ENCODE results near the gene ALG1L2.
"Not testable (repeated sequence)": the region's sequence is repeated elsewhere in the genome, so short reads cannot be mapped to it uniquely, and the experiment has no call there.

ALG1L2 gene, protein sequence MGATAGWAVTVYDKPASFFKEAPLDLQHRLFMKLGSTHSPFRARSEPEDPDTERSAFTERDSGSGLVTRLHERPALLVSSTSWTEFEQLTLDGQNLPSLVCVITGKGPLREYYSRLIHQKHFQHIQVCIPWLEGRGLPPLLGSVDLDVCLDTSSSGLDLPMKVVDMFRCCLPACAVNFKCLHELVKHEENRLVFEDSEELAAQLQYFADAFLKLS

DNA sequence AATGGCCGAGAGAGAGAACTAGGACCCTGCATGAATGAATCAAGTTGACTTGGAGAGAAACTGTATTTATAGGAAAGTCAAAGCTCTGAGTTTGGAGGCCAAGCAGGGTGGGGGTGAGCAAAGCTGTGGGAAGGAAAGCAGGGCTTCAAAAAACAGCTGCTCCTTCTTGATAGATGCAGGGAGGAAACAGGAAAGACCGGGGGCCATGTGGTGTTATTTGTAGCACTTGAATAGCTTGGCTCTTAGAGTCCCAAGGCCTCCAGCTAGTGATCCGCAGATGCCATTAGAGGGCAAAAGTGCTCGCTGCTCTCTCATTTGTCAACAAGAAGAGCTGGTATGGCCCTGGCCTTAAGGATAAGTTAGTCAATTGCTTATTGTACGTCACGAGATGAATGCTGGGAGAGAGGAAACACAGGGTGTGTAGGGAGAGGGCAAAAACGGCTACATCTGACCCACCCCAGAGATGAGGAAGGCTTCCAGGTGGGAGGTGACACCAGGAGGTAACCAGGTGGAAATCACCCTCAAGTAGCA is at the start of gene ALG1L2:
Gene ALG1L2 (plus strand): TSS at position 481 of the 531 bp plus-strand sequence. CDS start 186 bp downstream, outside the sequence.
- DNase-seq, result no peak

DNA sequence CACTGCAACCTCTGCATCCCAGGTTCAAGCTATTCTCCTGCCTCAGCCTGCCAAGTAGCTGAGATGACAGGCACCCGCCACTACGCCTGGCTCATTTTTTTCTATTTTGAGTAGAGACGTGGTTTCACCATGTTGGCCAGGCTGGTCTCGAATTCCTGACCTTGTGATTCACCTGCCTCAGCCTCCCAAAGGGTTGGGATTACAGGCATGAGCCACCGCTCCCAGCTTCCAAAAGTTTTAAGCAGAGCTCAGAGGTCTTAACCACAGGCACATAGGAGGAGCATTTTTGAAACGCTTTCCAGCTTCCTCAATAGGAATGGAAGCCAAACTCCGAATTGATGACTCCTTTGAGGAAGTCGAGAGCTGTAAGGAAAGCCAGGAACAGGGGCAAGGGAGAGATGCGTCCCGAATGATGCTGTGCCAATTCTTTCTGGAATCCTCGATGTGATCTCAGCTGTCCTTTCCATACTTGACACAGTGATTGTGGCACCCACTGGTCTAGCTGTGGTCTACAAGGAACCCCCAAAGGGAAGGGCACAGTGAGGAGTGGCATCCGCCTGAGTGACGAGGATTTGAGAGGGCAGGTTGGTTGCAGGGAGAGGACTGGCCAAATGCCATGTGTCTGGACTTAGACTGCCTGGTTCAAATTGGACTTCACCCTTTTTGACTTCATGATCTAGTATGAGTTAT is 44.4 kb upstream of the ALG1L2 start:
- DNase-seq, result not testable (repeated sequence)

DNA sequence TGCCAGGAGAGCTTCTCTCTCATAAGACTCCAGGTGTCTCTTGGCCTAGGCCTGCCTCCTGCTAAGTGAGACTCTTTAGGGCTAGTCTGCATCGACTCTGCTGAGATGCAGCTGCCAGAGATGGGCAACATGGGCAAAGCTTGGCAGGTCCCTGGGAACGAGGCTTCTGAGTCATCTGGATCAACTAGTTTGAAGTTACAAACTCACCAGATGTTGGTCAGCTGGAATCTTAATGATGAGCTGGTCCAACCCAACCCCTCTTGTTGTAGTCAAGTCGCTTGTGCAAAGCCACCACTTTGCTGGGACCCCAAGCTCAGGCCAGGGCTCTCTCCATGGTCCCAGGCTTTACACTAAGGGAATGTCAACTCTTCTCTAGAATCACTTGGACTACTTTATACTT is 38.9 kb upstream of the ALG1L2 start:
- not testable (repeated sequence) for DNase-seq

DNA sequence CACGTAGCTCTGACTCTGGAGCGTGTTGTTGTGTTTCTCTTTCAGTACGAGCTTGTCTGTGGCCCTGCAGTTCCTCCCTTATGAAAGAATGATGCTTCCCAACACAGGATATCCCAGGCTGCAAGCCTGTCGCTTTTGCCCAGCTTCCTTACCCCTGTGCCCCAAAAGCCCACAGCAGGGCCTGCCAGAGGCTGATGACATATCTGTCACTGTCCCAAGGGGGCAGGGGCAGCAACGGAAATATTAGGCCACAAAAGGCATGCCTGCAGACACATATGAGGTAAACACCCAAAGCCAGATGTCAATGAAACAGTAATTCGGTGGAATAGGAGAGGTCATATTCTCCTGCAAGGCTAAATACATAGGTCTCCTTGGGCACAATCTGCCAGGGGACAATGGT is 38.0 kb upstream of the ALG1L2 start:
- DNase-seq, result not testable (repeated sequence)

DNA sequence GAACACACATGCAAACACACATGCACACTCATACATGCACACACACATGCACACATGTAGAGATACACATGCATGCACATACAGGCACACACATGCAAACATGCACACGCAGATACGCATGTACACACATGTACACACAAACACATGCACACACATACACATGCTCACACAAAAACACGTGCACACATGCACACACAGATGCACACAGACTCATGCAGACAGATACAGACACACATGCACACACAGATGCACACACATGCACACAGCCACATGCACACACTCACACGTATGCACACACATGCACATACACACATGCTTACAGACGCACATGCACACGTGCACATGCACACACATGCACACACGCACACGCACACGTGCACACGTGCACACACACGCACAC is 37.3 kb upstream of the ALG1L2 start:
- no peak for DNase-seq

DNA sequence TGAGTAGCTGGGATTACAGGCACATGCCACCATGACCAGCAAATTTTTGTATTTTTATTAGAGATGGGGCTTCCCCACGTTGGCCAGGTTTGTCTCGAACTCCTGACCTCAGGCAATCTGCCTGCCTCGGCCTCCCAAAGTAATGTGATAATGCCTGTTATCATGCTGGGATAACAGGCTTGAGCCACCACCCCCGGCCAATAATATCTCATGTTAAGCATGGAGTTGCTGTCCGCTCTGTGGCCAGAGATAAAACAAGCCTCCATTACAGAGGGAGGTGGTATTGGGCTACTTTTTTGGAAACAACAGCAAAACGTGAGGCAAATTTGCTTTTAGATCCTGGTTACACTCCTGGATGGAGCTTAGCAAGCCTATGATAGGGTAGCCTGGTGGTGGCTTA is 32.9 kb upstream of the ALG1L2 start:
- no peak for DNase-seq

DNA sequence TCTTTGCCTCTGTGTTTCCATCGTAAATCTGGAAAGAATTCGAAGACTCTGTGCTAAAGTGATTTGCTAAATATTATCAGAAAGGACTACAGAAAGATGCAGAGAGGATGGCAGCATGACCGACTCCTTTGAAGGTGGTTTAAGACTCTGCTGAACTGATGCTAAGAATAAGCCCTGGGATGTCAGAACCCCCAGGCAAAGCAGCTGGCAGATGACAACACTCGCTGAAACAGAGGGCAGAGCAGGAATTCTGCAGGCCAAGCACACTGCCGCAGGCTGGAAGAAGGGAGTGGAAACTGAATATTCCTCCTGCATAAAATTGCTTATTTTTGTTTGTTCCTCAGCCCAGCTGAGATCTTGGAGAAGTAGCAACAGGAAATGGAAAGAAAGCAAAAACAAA is 29.3 kb upstream of the ALG1L2 start:
- not testable (repeated sequence) for DNase-seq

DNA sequence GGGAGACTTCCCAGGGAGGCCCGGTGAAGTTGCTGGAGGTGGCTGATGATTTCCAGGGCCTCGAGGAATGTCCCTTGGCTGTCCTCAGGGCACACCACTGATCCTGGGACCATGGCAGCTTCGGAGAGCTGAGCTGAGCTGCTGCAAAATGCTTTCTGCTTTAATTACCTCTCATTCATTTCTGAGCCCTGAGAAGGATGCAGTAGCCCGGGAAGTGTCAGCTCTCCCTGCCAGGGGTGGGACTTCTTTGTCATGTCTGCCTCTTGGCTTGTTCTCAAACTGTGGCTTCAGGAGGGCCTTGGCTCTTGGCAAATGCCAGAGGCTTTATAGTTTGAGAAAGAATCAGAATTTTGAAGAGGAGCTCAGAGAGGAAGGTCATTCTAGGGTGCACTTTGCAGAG is 28.7 kb upstream of the ALG1L2 start:
- DNase-seq, result not testable (repeated sequence)

DNA sequence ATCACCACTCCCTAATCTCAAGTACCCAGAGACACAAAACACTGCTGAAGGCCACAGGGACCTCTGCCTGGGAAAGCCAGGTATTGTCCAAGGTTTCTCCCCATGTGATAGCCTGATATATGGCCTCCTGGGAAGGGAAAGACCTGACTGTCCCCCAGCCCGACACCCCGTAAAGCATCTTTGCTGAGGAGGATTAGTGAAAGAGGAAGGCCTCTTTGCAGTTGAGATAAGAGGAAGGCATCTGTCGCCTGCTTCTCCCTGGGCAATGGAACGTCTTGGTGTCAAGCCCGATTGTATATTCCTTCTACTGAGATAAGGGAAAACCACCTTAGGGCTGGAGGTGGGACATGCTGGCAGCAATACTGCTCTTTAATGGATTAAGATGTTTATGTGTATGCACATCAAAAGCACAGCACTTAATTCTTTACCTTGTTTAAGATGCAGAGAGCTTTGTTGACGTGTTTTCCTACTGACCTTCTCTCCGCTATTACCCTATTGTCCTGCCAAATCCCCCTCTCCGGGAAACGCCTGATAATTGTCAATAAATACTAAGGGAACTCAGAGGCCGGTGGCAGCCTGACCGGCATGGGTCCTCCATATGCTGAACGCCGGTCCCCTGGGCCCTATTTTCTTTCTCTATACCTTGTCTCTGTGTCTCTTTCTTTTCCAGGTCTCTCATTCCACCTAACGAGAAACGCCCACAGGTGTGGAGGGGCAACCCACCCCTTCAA is 23.9 kb upstream of the ALG1L2 start:
- DNase-seq, result not testable (repeated sequence)

DNA sequence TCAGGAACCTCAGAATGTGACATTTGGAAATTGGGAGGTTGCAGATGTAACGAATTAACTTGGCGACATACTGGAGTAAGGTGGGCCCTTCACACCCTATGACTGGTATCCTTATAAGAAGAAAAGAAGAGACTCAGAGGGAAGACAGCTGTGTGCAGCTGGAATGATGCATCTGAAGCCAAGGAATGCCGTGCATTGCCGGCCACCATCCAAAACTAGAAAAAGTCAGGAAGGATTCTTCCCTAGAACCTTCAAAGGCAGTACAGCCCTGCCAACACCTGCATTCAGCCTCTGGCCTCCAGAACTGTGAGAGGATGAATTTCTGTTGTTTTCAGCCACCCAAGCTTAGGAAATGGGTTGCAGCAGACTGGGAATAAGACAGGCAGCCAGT is 23.4 kb upstream of the ALG1L2 start:
- DNase-seq, result not testable (repeated sequence)

DNA sequence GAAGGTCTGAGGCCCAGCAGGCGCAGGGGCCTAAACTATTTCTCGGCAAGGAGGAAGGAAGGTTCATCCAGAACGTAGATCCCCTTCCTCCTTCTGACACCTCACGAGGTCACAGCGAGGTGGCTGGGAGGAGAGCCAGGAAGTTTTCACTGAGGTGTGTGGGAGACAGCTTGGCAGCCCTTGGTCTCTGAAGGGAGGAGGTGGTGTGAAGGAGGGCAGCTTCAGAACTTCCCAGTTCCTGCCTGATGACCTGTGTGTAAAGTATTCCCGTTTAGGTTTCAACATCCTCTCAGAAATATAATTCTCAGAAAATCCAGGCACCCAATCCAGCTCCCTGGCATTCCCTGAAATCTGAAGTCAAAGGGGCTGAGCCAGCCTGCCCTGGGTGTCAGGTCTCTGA is 22.9 kb upstream of the ALG1L2 start:
- DNase-seq, result not testable (repeated sequence)

DNA sequence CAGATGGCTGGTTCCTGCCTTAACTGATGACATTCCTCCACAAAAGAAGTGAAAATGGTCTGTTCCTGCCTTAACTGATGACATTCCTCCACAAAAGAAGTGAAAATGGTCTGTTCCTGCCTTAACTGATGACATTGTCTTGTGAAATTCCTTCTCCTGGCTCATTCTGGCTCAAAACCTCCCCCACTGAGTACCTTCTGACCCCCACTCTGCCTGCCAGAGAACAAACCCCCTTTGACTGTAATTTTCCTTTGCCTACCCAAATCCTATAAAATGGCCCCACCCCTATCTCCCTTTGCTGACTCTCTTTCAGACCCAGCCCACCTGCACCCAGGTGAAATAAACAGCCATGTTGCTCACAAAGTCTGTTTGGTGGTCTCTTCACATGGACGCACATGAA is 22.5 kb upstream of the ALG1L2 start:
- DNase-seq, result not testable (repeated sequence)

DNA sequence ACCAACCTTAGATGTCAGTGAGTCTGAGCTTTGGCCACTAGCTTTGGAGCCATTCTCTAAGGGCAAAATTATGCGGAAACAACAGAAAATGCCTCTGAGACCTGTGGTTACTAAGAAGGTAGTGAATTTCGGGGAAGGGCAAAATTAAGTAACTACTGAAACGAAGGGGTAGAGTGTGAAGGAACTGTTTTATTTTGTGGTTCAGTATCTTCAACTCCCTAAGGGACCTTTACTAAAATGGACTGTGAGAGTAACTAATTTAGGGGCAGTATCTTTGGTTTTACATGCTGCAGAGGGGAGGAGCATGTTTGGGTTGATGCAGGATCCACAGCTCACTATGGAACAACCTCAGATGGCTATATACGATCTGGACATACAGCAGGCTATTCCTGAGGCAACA is 8.0 kb upstream of the ALG1L2 start:
- no peak for DNase-seq

DNA sequence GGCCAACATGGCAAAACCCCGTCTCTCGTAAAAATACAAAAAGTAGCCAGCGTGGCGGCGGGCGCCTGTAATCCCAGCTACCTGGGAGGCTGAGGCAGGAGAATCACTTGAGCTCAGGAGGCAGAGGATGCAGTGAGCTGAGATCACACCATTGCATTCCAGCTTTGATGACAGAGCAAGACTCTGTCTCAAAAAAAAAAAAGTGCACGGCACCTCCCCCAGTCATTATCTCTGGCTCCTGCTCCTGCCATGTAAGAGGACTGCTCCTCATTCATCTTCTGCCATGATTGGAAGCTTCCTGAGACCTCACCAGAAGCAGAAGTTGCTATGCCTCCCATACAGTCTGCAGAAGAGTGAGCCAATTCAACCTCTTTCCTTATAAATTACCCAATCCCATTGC is 4.0 kb upstream of the ALG1L2 start:
- DNase-seq, result no peak

DNA sequence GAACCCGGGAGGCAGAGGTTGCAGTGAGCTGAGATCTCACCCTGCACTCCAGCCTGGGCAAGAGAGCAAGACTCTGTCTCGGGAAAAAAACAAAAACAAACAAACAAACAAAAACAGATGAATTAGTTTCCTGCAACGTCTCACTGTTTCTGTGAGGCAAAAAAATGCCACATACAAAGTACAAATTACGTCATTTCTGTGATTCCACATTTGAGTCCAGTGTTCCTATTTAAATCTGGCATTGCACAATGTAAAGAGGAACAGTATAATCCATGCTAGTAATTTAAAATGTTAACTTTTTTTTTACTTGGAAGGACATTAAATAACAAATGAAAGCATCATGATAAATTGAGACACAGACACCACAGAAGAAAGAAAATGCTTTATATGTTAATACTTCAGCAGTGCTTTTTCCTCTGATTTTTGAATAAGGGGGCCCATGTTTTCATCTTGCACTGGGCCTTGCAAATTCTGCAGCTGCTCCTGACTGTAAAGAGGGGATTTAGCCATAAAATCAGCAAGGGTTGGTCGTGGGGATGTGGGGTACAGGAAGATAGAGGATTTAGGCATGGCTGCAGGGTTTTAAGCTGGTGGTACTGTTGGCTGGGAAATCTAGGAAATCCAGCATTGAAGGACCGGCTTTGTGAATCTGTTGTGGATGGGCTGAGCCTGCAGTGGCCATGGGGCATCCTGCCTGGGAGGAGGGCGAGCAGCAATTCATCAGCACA is 1.9 kb downstream of the ALG1L2 start:
- DNase-seq, result not testable (repeated sequence)

DNA sequence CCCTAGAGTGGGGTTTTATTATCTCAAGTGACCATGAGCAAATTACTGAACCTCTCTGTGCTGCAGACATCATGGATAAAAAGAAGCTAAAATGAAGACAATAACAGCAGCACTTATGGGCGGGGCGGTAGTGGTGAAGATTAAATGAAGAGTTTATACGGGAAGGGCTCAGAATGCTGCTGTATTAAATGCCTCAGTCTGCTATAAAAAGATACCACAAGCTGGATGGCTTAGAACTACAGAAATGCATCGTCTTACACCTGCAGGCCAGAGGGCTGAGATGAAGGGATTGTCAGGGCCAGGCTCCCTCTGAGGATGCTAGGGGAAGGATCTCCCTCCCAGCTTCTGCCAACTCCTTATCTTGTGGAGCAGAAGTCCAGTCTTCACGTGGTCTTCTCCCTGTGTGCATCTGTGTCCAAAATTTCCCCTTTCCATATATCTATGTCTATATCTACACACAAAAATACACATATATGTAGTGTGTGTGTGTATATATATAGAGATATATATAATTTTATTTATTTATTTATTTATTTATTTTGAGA is 2.9 kb downstream of the ALG1L2 start:
- DNase-seq, result no peak

DNA sequence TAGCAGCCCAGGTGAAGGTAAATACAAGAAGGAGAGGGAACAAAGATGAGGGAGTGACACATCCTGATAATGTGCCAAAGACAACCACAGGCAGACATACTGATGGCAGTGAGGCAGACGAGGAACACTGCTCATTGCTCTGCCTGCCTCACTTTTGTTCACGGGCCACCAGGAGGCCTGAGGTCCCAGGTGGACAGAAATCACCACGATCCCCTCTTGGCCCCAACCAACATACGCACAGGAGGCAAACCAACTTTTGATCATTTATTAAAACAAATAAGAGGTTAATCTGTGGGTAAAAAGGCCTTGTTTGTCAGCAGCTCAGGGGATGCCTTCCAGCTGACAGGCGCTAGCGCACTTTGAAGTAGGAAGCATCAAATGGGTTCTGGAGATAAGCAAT is 4.2 kb downstream of the ALG1L2 start:
- DNase-seq, result no peak

DNA sequence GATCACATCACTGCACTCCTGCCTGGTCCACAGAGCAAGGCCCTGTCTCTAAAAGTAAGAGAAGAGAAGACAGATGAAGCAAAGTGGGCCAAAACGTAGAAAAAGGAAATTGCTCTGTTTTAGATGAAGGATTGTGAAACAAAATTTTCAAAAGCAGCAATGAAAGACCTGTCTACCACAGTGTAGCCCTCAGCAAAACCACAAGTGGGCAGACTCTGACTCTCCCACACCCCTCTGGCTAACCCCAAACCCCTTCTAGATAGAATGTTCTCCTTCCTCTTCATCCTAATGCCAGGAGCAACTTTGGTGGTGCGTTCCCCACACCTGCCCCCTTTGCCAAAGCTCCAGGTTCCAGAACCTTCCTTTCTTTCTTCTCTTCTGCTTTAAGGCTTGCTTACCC is 5.0 kb downstream of the ALG1L2 start:
- not testable (repeated sequence) for DNase-seq

DNA sequence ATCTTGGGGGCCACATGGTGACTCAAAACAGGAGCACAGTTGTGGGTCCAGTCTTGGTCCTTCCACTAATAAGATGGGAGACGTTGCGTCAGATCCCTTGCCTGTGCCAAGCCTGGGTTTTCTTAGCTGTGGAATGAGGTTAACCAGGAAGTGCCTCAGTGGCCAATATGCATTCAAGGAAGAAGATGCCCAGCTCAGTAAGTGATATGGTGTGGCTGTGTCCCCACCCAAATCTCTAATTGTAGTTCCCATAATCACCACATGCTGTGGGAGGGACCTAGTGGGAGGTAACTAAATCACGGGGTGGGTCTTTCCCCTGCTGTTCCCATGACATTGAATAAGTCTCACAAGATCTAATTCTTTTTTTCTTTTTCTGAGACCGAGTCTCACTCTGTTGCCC is 6.4 kb downstream of the ALG1L2 start:
- DNase-seq, result no peak

DNA sequence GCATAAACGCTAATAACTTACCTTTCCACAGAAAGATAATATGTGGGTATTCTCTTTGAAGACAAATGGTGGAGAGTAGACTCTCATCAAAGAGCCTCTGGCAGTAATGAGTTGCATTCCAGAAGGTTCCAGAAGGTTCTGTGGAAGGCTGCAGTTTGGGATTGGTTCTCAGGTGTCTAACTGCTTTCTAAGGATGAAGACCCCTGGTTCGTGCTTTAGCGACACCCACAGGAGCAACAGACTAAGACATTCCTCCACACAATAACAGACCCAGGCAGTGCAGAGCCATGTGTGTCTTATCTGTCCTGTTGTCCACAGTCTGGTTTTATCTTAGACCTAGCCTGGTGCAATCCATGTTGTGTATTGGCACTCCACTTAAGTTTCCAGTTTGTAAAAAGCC is 9.1 kb downstream of the ALG1L2 start:
- DNase-seq, result not testable (repeated sequence)

DNA sequence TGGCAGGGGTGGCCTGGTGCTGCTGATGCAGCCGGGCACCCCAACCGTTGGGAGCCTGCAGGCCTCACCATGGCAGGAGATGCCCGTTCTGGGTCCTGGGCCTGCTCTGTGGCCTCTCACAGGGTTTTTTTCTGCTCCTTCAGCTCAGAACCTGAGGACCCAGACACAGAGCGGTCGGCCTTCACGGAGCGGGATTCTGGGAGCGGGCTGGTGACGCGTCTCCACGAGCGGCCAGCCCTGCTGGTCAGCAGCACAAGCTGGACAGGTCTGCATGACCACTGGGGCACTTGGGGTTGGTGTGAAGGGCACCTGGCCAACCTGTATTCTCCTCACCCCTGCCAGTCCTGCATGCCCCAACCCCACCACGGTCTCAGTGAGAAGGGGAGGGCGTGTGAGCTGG is 10.3 kb downstream of the ALG1L2 start:
- no peak for DNase-seq

DNA sequence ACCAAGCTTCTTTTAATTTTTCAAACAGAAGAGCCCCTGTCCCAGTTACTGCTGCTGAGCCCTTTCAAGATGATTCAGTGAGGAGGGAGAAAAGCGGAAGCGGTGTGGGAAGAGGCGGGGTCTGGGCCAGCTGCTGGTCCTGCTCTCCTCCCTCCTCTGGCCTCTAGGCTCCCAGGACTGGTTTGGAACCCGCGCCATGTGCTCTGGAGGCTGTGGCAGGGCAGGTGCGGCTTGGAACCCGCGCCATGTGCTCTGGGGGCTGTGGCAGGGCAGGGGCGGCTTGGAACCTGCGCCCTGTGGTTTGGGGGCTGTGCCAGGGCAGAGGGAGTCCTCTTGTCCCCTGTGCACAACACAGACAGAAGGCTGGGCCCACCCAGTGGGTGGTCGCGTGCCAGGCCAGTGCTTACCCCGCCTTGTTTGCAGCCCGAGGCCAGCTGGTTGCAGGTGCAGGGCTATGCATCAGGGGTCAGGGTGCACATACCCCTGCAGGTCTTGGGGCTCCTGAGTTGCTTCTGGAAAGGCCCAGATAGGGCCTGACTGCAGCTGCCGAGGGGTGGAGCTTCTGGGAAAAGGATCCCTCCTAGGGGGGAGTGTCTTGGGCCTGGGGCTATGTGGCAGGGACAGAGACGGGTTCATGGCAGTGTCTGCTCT is 12.2 kb downstream of the ALG1L2 start:
- DNase-seq, result peak; percentile 31
